Measurements from ENCODE around the gene REM1. TPM values are rescaled to one million over a fixed set of nuclear protein-coding genes. Genes with fewer than 3 reads are reported as not detected.
A peak's percentile ranks its signal among the peaks of the same experiment; 100 is the strongest.

Gene REM1
- total and polyA plus RNA-seq, 2 of the 13 experiments (the other 11 are each of a cell fraction or from before 2014, with no cell fraction given) = not detected

DNA sequence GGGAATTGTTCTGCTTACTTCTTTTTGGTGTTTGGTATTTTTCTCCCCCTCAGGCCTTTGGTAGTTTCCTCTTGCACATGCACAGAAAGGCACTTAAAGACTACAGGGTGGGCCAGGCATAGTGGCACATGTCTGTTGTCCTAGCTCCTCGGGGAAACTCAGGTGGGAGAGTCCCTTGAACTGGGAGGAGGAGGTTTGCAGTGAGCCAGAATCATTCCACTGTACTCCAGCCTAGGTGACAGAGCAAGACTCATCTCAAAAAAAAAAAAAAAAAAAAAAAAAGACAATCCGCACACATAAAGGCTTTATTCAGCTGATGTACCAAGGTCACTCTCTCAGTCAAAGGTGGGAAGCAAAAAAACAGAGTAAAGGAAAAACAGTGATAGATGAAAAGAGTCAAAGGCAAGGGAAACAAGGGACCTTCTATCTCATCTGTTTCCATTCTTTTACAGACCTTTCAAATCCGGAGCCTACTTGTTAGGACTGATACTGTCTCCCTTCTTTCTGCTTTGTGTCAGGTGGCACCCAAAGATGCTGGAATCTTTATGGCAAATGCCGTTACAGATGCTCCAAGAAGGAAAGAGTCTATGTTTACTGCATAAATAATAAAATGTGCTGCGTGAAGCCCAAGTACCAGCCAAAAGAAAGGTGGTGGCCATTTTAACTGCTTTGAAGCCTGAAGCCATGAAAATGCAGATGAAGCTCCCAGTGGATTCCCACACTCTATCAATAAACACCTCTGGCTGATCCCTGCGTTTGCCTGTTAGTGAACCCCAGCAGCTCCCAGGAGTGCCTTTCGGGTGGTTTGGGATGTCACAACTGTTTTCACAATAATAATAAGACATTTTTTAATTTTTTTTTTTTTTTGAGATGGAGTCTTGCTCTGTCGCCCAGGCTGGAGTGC lies 25.3 kb upstream of the REM1 start (continued):
- TF ChIP-seq, protein P1, sequence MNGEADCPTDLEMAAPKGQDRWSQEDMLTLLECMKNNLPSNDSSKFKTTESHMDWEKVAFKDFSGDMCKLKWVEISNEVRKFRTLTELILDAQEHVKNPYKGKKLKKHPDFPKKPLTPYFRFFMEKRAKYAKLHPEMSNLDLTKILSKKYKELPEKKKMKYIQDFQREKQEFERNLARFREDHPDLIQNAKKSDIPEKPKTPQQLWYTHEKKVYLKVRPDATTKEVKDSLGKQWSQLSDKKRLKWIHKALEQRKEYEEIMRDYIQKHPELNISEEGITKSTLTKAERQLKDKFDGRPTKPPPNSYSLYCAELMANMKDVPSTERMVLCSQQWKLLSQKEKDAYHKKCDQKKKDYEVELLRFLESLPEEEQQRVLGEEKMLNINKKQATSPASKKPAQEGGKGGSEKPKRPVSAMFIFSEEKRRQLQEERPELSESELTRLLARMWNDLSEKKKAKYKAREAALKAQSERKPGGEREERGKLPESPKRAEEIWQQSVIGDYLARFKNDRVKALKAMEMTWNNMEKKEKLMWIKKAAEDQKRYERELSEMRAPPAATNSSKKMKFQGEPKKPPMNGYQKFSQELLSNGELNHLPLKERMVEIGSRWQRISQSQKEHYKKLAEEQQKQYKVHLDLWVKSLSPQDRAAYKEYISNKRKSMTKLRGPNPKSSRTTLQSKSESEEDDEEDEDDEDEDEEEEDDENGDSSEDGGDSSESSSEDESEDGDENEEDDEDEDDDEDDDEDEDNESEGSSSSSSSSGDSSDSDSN (CRISPR knock-in tag; IDR thresholded peaks at IDR 0.05) = no peak
- TF ChIP-seq TRIM24 (CRISPR knock-in tag; IDR thresholded peaks at IDR 0.05) (no peak), ZNF317 (CRISPR knock-in tag; IDR thresholded peaks at IDR 0.05) (no peak), NFE2L2 (IDR thresholded peaks at IDR 0.05; ENCODE audit: low read length) (no peak), HOXA7 (CRISPR knock-in tag; IDR thresholded peaks at IDR 0.05) (no peak), NR2F6 (IDR thresholded peaks at IDR 0.05) (peak; percentile 8; the same call in 1 of the 2 replicates), NR2F6 (CRISPR knock-in tag; IDR thresholded peaks at IDR 0.05) (no peak), ZNF468 (CRISPR knock-in tag; IDR thresholded peaks at IDR 0.05) (0 out of 2 replicates have a peak, but pooled peaks have one; percentile 38), ZNF772 (CRISPR knock-in tag; IDR thresholded peaks at IDR 0.05) (no peak), ZBTB7B (CRISPR knock-in tag; IDR thresholded peaks at IDR 0.05) (0 out of 2 replicates have a peak, but pooled peaks have one; percentile 31), ZNF543 (CRISPR knock-in tag; IDR thresholded peaks at IDR 0.05) (no peak), PITX1 (CRISPR knock-in tag; IDR thresholded peaks at IDR 0.05) (no peak), GATAD2A (CRISPR knock-in tag; IDR thresholded peaks at IDR 0.05) (0 out of 2 replicates have a peak, but pooled peaks have one; percentile 18)
- TF ChIP-seq, protein P2, sequence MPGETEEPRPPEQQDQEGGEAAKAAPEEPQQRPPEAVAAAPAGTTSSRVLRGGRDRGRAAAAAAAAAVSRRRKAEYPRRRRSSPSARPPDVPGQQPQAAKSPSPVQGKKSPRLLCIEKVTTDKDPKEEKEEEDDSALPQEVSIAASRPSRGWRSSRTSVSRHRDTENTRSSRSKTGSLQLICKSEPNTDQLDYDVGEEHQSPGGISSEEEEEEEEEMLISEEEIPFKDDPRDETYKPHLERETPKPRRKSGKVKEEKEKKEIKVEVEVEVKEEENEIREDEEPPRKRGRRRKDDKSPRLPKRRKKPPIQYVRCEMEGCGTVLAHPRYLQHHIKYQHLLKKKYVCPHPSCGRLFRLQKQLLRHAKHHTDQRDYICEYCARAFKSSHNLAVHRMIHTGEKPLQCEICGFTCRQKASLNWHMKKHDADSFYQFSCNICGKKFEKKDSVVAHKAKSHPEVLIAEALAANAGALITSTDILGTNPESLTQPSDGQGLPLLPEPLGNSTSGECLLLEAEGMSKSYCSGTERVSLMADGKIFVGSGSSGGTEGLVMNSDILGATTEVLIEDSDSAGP (CRISPR knock-in tag; IDR thresholded peaks at IDR 0.05; ENCODE audit: borderline replicate concordance) = no peak
- TF ChIP-seq, protein P3, sequence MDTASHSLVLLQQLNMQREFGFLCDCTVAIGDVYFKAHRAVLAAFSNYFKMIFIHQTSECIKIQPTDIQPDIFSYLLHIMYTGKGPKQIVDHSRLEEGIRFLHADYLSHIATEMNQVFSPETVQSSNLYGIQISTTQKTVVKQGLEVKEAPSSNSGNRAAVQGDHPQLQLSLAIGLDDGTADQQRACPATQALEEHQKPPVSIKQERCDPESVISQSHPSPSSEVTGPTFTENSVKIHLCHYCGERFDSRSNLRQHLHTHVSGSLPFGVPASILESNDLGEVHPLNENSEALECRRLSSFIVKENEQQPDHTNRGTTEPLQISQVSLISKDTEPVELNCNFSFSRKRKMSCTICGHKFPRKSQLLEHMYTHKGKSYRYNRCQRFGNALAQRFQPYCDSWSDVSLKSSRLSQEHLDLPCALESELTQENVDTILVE (CRISPR knock-in tag; IDR thresholded peaks at IDR 0.05) = no peak
- TF ChIP-seq, protein P4, sequence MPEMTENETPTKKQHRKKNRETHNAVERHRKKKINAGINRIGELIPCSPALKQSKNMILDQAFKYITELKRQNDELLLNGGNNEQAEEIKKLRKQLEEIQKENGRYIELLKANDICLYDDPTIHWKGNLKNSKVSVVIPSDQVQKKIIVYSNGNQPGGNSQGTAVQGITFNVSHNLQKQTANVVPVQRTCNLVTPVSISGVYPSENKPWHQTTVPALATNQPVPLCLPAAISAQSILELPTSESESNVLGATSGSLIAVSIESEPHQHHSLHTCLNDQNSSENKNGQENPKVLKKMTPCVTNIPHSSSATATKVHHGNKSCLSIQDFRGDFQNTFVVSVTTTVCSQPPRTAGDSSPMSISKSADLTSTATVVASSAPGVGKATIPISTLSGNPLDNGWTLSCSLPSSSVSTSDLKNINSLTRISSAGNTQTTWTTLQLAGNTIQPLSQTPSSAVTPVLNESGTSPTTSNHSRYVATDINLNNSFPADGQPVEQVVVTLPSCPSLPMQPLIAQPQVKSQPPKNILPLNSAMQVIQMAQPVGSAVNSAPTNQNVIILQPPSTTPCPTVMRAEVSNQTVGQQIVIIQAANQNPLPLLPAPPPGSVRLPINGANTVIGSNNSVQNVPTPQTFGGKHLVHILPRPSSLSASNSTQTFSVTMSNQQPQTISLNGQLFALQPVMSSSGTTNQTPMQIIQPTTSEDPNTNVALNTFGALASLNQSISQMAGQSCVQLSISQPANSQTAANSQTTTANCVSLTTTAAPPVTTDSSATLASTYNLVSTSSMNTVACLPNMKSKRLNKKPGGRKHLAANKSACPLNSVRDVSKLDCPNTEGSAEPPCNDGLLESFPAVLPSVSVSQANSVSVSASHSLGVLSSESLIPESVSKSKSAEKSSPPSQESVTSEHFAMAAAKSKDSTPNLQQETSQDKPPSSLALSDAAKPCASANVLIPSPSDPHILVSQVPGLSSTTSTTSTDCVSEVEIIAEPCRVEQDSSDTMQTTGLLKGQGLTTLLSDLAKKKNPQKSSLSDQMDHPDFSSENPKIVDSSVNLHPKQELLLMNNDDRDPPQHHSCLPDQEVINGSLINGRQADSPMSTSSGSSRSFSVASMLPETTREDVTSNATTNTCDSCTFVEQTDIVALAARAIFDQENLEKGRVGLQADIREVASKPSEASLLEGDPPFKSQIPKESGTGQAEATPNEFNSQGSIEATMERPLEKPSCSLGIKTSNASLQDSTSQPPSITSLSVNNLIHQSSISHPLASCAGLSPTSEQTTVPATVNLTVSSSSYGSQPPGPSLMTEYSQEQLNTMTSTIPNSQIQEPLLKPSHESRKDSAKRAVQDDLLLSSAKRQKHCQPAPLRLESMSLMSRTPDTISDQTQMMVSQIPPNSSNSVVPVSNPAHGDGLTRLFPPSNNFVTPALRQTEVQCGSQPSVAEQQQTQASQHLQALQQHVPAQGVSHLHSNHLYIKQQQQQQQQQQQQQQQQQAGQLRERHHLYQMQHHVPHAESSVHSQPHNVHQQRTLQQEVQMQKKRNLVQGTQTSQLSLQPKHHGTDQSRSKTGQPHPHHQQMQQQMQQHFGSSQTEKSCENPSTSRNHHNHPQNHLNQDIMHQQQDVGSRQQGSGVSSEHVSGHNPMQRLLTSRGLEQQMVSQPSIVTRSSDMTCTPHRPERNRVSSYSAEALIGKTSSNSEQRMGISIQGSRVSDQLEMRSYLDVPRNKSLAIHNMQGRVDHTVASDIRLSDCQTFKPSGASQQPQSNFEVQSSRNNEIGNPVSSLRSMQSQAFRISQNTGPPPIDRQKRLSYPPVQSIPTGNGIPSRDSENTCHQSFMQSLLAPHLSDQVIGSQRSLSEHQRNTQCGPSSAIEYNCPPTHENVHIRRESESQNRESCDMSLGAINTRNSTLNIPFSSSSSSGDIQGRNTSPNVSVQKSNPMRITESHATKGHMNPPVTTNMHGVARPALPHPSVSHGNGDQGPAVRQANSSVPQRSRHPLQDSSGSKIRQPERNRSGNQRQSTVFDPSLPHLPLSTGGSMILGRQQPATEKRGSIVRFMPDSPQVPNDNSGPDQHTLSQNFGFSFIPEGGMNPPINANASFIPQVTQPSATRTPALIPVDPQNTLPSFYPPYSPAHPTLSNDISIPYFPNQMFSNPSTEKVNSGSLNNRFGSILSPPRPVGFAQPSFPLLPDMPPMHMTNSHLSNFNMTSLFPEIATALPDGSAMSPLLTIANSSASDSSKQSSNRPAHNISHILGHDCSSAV (CRISPR knock-in tag; IDR thresholded peaks at IDR 0.05; ENCODE audit: borderline replicate concordance) = no peak

Data from HepG2 (cell line).